ENCODE results near the gene RPL13. TPM values are rescaled to one million over a fixed set of nuclear protein-coding genes. Genes with fewer than 3 reads are reported as not detected.

The RPL13 gene
- total and polyA plus RNA-seq, 2 of the 8 experiments (the other 6 are each of a cell fraction or from before 2014, with no cell fraction given), result 2,162 to 7,384 TPM

DNA sequence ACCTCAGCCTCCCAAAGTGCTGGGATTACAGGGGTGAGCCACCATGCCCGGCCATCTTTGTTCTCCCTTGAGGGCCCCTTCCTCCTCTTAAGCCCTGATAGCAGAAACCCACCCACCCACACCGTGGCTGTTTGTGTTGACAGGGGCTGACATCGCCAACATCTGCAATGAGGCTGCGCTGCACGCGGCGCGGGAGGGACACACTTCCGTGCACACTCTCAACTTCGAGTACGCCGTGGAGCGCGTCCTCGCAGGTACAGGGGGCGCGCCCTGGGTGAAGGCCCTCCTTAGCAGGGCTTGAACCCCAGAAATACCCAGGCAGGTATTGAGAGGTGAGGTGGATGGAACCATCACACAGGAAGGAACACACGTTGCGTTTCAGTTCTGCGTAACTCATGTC is 12.6 kb upstream of the RPL13 start:
- Histone ChIP-seq H2BK5ac (ENCODE audit: low read depth, low read length) (no peak overlapping the region), H2BK20ac (ENCODE audit: low read length) (no peak overlapping the region), H3K14ac (ENCODE audit: insufficient read length) (no peak overlapping the region), H2BK120ac (replicated peaks; ENCODE audit: low read depth, low read length) (no peak overlapping the region), H3K23me2 (ENCODE audit: low read depth, low read length) (no peaks in the 10 kb centered on the region), H3K56ac (replicated peaks; ENCODE audit: insufficient read length, low read depth, low read length) (no peak overlapping the region), H2BK15ac (ENCODE audit: low read length) (no peak overlapping the region), H3K27me3 (replicated peaks in 1 of 4; ENCODE audit: control insufficient read depth in 3 of 4, extremely low read depth in 1 of 4, insufficient read depth in 3 of 4, low read length in 3 of 4) (no peaks in the 10 kb centered on the region), H3K9me3 (ENCODE audit: insufficient read depth in 2 of 2, low read depth in 1 of 2, low read length in 1 of 2) (no peaks in the 10 kb centered on the region), H3K9ac (replicated peaks in 1 of 4; ENCODE audit: extremely low read depth in 1 of 4, low read depth in 3 of 4, low read length in 3 of 4) (no peak overlapping the region), H4K5ac (ENCODE audit: insufficient read length, low read depth, low read length) (no peak overlapping the region), H3K4me1 (replicated peaks in 1 of 4; ENCODE audit: control insufficient read depth in 3 of 4, insufficient read depth in 4 of 4, low read length in 3 of 4) (no peaks in the 10 kb centered on the region), H3K79me2 (ENCODE audit: control insufficient read depth in 1 of 2, insufficient read depth in 2 of 2, low read length in 2 of 2) (no peaks in the 10 kb centered on the region), H4K20me1 (replicated peaks in 1 of 2; ENCODE audit: control insufficient read depth in 1 of 2, insufficient read depth in 2 of 2, low read length in 2 of 2) (peaks cover 0 to 13% of the 10 kb centered on the region in 2 experiments), H3K36me3 (ENCODE audit: control insufficient read depth in 2 of 4, insufficient read depth in 4 of 4, low read length in 3 of 4) (peaks cover 14 to 45% (median 31%) of the 10 kb centered on the region in 4 experiments), H3K27ac (ENCODE audit: low read depth, low read length) (no peak overlapping the region), H3K23ac (ENCODE audit: insufficient read length) (no peak overlapping the region), H3K18ac (ENCODE audit: extremely low read depth, low read length) (no peak overlapping the region), H3K79me1 (ENCODE audit: low read depth, low read length) (no peaks in the 10 kb centered on the region), H2AK5ac (ENCODE audit: low read depth, low read length) (no peak overlapping the region), H4K8ac (ENCODE audit: extremely low read depth, insufficient read depth, low read length) (no peak overlapping the region), H3K4me3 (ENCODE audit: extremely low read depth in 1 of 4, insufficient read depth in 2 of 4, low read depth in 3 of 4, low read length in 4 of 4) (no peak overlapping the region), H3K4ac (replicated peaks; ENCODE audit: insufficient read length, low read depth, low read length) (no peak overlapping the region), H4K91ac (replicated peaks; ENCODE audit: insufficient read length, low read length) (no peak overlapping the region), H2BK12ac (ENCODE audit: low read depth, low read length) (no peak overlapping the region), H2AFZ (ENCODE audit: low read length) (no peak overlapping the region), H3K4me2 (ENCODE audit: insufficient read depth in 1 of 2, low read depth in 2 of 2, low read length in 2 of 2) (no peak overlapping the region)
- no peak for DNase-seq (ENCODE audit: low read depth in 1 of 2, low spot score in 2 of 2)
- 94% methylated on average over 20 of the region's 20 CpGs; no CpG with 5 or more reads in 1 of the 2 experiments for WGBS, 2 experiments (ENCODE audit: extremely low coverage in 1 of 2, insufficient coverage in 1 of 2, insufficient read length in 1 of 2, insufficient replicate concordance in 2 of 2, low coverage in 1 of 2, low lambda C conversion rate in 2 of 2, missing lambda C conversion rate in 1 of 2)
- ChIA-PET POLR2A (ENCODE audit: partially characterized antibody) (interaction anchor here (1.2 to 2.9 kb wide), 3 partner anchors 11 to 15 kb away, joined by 5 to 8 read pairs (median 7); no protein-coding TSS in a partner anchor), CTCF (ENCODE audit: partially characterized antibody) (interaction anchor here (1.5 to 2.5 kb wide), 2 partner anchors 10 kb away, joined by 6 to 15 read pairs; no protein-coding TSS in a partner anchor)
- no peak for FAIRE-seq
- TF ChIP-seq POLR2A (IDR thresholded peaks at IDR 0.05; ENCODE audit: control extremely low read depth in 1 of 2, low read depth in 2 of 2, low read length in 2 of 2) (no peak), PHF8 (conservative IDR thresholded peaks at IDR 0.05; ENCODE audit: low read depth, low read length) (no peak)

All from H1 (cell line).